Activated gamma-delta T cell treated with Interleukin-2 at 50 U/mL for 16 hours (primary cell): Measurements from ENCODE around the gene TGIF2LX.
"Not testable (repeated sequence)": the region's sequence is repeated elsewhere in the genome, so short reads cannot be mapped to it uniquely, and the experiment has no call there.

Source experiments
- DNase-seq: peaks from one replicate; pipeline ENCODE4 v3.0.0-alpha.2; 2020

The TGIF2LX gene

DNA sequence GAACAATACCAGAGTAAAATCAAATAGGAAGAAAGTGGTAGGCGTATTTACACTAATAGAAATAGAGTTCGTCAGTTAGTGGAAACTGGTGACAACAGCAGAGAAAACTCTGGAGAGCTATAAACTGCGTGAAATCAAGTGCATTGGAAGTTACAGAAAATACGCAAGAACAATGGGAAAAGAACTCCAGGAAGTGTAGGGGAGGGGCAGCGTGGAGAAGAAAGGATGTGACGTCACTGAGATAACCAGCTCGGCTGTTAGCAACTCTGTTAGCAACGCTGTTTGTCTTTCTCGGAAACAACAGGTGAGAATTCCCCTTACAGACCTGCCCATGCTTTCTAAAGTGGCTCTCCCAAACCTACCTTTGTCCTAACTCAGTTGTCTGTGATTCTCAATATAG lies at the start of gene TGIF2LX:
TGIF2LX (plus strand) TSS at position 244 of the 400 bp plus-strand sequence. CDS start 178 bp downstream, outside the sequence.
- DNase-seq: not testable (repeated sequence)

DNA sequence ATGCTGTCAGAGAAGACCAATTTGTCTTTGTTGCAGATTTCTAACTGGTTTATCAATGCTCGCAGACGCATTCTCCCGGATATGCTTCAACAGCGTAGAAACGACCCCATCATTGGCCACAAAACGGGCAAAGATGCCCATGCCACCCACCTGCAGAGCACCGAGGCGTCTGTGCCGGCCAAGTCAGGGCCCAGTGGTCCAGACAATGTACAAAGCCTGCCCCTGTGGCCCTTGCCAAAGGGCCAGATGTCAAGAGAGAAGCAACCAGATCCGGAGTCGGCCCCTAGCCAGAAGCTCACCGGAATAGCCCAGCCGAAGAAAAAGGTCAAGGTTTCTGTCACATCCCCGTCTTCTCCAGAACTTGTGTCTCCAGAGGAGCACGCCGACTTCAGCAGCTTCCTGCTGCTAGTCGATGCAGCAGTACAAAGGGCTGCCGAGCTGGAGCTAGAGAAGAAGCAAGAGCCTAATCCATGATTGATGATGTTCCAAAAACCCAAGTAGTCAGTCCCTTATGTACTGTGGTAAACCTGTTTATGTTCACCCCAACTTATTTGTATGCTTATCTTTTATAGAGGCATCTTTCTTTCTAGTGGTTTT lies 728 bp downstream of the TGIF2LX start:
- not testable (repeated sequence) for DNase-seq

DNA sequence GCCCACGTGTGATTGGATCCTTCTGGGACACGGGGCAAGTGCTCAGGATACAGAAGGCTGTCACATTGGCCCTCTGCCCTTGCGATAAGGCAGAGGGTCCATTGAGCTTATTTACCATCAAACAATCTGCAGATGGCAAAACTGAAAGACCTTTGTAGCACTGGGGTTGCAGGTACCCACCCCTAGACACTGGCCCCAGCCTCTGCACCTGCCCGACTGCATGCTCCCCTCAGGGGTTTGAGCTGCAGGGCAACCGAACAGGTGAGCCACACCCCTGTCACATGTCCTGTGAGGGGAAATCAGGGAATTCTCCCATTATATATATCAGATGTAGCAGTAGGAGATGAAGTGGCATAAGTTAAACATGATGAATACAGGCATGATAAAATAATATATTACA lies 21.4 kb downstream of the TGIF2LX start:
- not testable (repeated sequence) for DNase-seq

DNA sequence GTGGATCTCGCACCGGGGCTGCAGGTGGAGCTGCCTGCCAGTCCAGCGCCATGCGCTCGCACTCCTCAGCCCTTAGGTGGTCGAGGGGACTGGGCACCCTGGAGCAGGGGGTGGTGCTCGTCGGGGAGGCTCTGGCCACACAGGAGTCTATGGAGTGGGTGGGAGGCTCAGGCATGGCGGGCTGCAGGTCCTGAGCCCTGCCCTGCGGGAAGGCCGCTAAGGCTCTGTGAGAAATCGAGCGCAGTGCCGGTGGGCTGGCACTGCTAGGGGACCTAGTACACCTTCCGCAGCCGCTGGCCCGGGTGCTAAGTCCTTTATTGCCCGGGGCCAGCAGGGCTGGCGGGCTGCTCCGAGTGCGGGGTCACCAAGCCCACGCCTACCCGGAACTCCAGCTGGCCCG lies 43.9 kb downstream of the TGIF2LX start:
- DNase-seq: not testable (repeated sequence)
